Fibroblast of the aortic adventitia (primary cell): Measurements from ENCODE around the gene COX7B2. TPM values are rescaled to one million over a fixed set of nuclear protein-coding genes. Genes with fewer than 3 reads are reported as not detected.

Experiments used
- DNase-seq: peaks from one replicate; pipeline ENCODE4 v3.0.0-alpha.2; 2010; ENCODE audit warnings: low read depth
- H3K4me3 ChIP-seq: 2 replicates; pipeline ENCODE4 v1.5.1; 2011; ENCODE audit warnings: low read depth, mild to moderate bottlenecking, control low read depth, low read length, moderate library complexity
- total RNA-seq: library from RNA; depleted of rRNA; stranded (reverse); fragments of >200 nt; gene quantifications from 2 replicates; pipeline ENCODE4 v1.2.3, GENCODE V29; 2012; ENCODE audit warnings: low replicate concordance
- TF ChIP-seq, protein P1 (sequence below): IDR thresholded peaks from 2 replicates; pipeline ENCODE4 v1.5.1; 2011; ENCODE audit warnings: mild to moderate bottlenecking, low read length, control low read depth, inconsistent platforms; ENCODE audit not compliant: insufficient read depth

The COX7B2 gene
- total RNA-seq, 1 donor, result not detected

DNA sequence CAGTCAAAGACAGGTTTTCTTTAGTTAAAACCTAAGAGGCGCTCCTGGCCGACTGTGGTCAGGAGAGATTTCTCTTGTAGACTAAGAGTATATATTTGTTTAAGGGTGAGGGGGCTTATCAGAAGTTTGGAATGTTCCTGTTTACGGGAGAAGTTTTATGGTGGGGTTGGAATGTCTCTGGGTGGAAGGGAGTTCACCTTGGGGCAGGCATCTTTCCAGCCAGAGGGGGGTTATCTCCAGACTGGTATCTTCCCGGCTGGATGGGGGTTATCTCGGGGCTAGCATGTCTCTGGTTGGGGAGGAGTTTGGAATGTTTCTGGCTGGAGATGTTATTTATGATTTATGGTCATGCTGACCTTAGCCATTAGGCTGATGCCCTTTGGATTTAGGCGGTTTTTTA, 116.0 kb downstream of the COX7B2 start:
- TF ChIP-seq, protein P1, sequence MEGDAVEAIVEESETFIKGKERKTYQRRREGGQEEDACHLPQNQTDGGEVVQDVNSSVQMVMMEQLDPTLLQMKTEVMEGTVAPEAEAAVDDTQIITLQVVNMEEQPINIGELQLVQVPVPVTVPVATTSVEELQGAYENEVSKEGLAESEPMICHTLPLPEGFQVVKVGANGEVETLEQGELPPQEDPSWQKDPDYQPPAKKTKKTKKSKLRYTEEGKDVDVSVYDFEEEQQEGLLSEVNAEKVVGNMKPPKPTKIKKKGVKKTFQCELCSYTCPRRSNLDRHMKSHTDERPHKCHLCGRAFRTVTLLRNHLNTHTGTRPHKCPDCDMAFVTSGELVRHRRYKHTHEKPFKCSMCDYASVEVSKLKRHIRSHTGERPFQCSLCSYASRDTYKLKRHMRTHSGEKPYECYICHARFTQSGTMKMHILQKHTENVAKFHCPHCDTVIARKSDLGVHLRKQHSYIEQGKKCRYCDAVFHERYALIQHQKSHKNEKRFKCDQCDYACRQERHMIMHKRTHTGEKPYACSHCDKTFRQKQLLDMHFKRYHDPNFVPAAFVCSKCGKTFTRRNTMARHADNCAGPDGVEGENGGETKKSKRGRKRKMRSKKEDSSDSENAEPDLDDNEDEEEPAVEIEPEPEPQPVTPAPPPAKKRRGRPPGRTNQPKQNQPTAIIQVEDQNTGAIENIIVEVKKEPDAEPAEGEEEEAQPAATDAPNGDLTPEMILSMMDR, result no peak
- no peak for DNase-seq
- no peak overlapping the region for H3K4me3 ChIP-seq

DNA sequence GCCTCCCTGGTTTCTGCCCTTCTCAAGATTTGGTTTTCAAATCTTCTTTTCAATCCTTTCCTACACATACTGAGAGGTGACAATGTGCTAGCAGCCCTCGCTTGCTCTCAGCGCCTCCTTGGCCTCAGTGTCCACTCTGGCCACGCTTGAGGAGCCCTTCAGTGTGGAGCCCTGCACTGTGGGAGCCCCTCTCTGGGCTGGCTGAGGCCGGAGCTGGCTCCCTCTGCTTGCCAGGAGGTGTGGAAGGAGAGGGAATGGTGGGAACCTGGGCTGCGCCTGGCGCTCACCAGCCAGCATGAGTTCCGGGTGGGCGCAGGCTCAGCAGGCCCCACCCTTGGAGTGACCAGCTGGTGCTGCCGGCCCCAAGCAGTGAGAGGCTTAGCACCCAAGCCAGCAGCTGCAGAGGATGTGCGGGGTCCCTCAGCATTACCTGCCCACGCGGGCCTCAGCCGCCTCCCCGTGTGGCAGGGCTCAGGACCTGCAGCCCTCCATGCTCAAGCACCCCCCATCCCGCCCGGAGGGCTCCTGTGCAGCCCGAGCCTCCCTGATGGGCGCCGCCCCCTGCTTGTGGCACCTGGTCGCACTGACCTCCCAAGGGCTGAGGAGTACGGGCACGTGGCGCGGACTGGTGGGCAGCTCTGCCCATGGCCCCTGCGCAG, 127.5 kb downstream of the COX7B2 start:
- no peak for DNase-seq
- TF ChIP-seq, protein P1, result no peak
- H3K4me3 ChIP-seq, result no peak overlapping the region

DNA sequence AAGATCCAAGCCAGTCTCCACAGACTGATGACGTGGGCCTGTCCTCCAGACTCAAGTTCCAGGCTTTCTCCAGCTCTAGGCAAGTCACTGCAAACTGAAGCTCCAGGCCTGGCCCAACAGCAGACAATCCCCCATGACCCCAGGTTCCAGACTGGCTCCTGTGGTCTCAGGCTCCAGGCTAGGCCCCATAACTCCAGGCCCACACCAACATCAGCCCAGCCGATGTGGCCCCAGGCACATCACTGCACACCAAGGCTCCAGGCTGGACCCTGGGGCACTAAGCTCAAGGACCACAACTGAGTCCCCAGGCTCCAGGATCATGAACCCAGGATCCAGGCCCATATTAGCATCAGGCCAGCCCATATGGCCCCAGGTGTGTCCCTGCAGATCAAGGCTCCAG, 143.6 kb downstream of the COX7B2 start:
- H3K4me3 ChIP-seq, result no peak overlapping the region
- no peak for DNase-seq
- TF ChIP-seq, protein P1, result no peak

DNA sequence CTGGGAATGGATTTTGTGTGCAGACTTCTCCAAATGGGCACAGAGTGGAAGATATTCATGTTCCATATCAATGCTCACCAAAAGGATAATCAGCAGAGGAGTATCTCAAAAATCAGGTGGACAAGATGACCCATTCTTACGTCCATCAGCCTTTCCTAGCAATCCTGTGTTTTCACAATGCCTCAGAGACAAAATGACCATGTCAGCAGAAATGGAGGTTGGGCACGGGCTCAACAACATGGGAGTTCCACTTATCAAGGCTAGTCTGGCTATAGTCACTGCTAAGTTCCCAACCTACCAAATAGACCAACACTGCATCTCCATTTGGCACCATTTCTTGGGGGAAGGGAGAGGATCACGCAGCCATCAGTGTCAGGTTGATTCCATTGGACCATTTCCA, 179.0 kb downstream of the COX7B2 start:
- DNase-seq, result no peak
- TF ChIP-seq, protein P1, result no peak
- H3K4me3 ChIP-seq, result no peak overlapping the region

DNA sequence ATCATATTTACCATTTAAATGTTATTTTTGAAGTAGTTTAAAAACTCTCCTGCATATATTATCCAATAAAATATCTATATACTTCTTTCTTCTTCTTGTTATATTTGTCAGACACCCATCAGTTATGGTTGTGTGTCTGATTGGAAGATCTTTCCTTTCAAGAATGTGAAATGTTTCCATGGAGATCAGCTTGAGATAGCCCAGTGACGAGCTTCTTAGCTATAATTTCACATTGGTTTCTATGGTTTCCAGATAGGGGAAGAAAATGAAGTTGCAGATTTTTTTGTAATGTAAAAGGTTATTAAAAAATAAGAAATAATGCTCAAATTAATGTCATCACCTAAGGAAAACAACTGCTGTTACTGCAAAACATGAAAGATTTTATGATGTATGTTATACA, 189.0 kb downstream of the COX7B2 start:
- no peak overlapping the region for H3K4me3 ChIP-seq
- DNase-seq, result no peak
- TF ChIP-seq, protein P1, result no peak

DNA sequence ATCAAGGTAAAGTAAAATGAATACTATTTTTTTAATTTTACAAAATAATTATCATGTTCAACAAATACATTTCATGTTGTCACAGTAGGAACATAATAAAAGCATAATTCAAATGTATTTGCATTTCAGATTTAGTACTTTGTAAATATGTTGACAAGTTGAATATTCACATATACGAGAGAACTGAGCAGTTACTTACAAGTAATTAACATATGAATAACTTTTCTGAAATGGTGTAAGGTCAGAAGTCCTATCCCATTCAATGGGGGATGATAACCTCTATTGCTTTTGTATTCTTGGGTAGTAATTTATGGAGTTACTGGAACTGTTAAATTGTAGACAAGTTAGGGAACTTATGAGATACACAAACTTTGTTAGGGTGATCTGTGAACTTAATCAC, 191.1 kb downstream of the COX7B2 start:
- no peak overlapping the region for H3K4me3 ChIP-seq
- no peak for DNase-seq
- TF ChIP-seq, protein P1, result no peak

DNA sequence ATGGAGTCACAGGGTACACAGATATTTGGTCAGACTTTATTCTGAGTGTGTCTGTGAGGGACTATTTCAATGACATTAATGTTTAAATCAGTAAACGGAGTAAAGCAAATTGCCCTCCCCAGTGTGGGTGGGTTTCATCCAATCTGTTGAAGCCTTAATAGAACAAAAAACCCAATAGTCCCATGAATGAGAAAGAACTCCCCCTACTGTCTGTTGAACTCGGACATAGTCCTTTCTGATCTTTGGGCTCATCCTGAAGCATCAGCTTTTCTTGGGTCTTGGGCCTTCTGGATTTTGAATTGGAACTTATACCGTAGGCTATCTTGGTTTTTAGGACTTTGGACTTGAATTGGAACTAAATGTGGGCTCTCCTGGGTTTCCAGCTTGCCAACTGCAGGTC, 193.6 kb downstream of the COX7B2 start:
- no peak for DNase-seq
- no peak overlapping the region for H3K4me3 ChIP-seq
- TF ChIP-seq, protein P1, result no peak
